Neural progenitor cell (in vitro differentiated cells): ENCODE measurements around the gene CALHM3.

ENCODE experiments used
- CTCF ChIP-seq: fragments of 200-600 bp; sonication (generic); IDR thresholded peaks from 2 replicates; pipeline ENCODE4 v1.5.1; 2017; ENCODE audit warnings: antibody characterized with exemption, mild to moderate bottlenecking
- EZH2 ChIP-seq: fragments of 200-600 bp; sonication (generic); IDR thresholded peaks from 2 replicates; pipeline ENCODE4 v1.6.1; 2017; ENCODE audit warnings: antibody characterized with exemption, mild to moderate bottlenecking, moderate library complexity
- EZH2phosphoT487 ChIP-seq: fragments of 200-600 bp; sonication (generic); IDR thresholded peaks from 2 replicates; pipeline ENCODE4 v1.6.1; 2017; ENCODE audit warnings: antibody characterized with exemption

GRCh38 chr10:103504181-103504783 is 25.2 kb upstream of the CALHM3 start:
- TF ChIP-seq CTCF, result no peak
- TF ChIP-seq EZH2, result no peak
- TF ChIP-seq EZH2phosphoT487, result no peak
